Right renal pelvis (tissue), 4 donors: ENCODE data around the gene DENND10. TPM values are rescaled to one million over a fixed set of nuclear protein-coding genes. Genes with fewer than 3 reads are reported as not detected.
A peak's percentile ranks its signal among the peaks of the same experiment; 100 is the strongest.
"Not testable (repeated sequence)": the region's sequence is repeated elsewhere in the genome, so short reads cannot be mapped to it uniquely, and the experiment has no call there.

ENCODE experiments used
- DNase-seq, 4 donors: peaks; one replicate each; pipeline ENCODE4 v3.0.0-alpha.2; 2013; ENCODE audit warnings: low read depth in 4 of 4, low spot score in 3 of 4, missing footprints in 1 of 4
- polyA plus RNA-seq, 4 donors: library from polyadenylated mRNA; unstranded; fragments of 120-200 nt; gene quantifications; one replicate each; pipeline ENCODE4 v1.2.1, GENCODE V29; 2013; ENCODE audit not compliant: insufficient read length in 4 of 4

Gene DENND10
- polyA plus RNA-seq, 4 donors: 47.8 to 70.9 (median 58.1) TPM

- DNase-seq: peak in 3 of 4 donors; percentile 35 to 47 (median 38)
These were observed 61.5 kb downstream of the DENND10 start, which contains the start of gene SFXN4 for GRCh38 chr10:119165171-119166117. Gene SFXN4 (minus strand): TSS chr10:119165714. CDS start chr10:119165647, 67 bp downstream.

- DNase-seq: no peak
These were observed 62.2 kb downstream of the DENND10 start for GRCh38 chr10:119166118-119166500.

- DNase-seq: no peak
These were observed 62.7 kb downstream of the DENND10 start for GRCh38 chr10:119166564-119166963.

- DNase-seq: no peak
These were observed 63.1 kb downstream of the DENND10 start for GRCh38 chr10:119167041-119167440.

GRCh38 chr10:119174109-119174508, 70.2 kb downstream of the DENND10 start:
- no peak for DNase-seq

- DNase-seq: no peak
These were observed 72.3 kb downstream of the DENND10 start for GRCh38 chr10:119176166-119176565.

GRCh38 chr10:119177708-119178371, 73.9 kb downstream of the DENND10 start:
- DNase-seq: no peak

- peak; percentile 79 to 89 (median 84) for DNase-seq
These were observed 74.6 kb downstream of the DENND10 start, which contains the start of gene PRDX3 for GRCh38 chr10:119178372-119179119. Gene PRDX3 (minus strand): TSS chr10:119178812. CDS start chr10:119178790, 22 bp downstream.

- not testable (repeated sequence) for DNase-seq
These were observed 77.0 kb downstream of the DENND10 start for GRCh38 chr10:119180850-119181400.

GRCh38 chr10:119183664-119184412, 79.9 kb downstream of the DENND10 start:
- DNase-seq: no peak

Other genes with a start within 250 kb of the DENND10 start
- gene NANOS1, start 74.4 kb upstream of the DENND10 start, polyA plus RNA-seq: 1 to 10 TPM; 3.4 to 4.7 (median 3.8) TPM
- 100 to 1,000 TPM; 177 to 198 (median 187) TPM for gene EIF3A, start 23.3 kb upstream of the DENND10 start, polyA plus RNA-seq
- gene SFXN4, start 61.6 kb downstream of the DENND10 start, polyA plus RNA-seq: 10 to 100 TPM; 23.6 to 32.3 (median 29.6) TPM
- 100 to 1,000 TPM; 277 to 321 (median 305) TPM for gene PRDX3, start 74.7 kb downstream of the DENND10 start, polyA plus RNA-seq
- 10 to 100 TPM; 16.9 to 20.1 (median 18.5) TPM for gene GRK5, start 103.5 kb downstream of the DENND10 start, polyA plus RNA-seq